HG02938 (cell line): Measurements from ENCODE around the gene SEC61A1.

Source experiments
- ATAC-seq: cut with Tn5 transposase; IDR thresholded peaks from one replicate; pipeline ENCODE4 v1.9.1; 2021; ENCODE audit warnings: mild to moderate bottlenecking, moderate library complexity; ENCODE audit not compliant: unreplicated experiment

The SEC61A1 gene

GRCh38 chr3:128076483-128077201, 24.4 kb downstream of the SEC61A1 start:
- no peak for ATAC-seq

- ATAC-seq = no peak
These were observed 25.0 kb downstream of the SEC61A1 start for GRCh38 chr3:128077202-128077624.

- no peak for ATAC-seq
These were observed 25.4 kb downstream of the SEC61A1 start for GRCh38 chr3:128077665-128078064.

- ATAC-seq = no peak
These were observed 26.1 kb downstream of the SEC61A1 start for GRCh38 chr3:128078322-128078721.

DNA sequence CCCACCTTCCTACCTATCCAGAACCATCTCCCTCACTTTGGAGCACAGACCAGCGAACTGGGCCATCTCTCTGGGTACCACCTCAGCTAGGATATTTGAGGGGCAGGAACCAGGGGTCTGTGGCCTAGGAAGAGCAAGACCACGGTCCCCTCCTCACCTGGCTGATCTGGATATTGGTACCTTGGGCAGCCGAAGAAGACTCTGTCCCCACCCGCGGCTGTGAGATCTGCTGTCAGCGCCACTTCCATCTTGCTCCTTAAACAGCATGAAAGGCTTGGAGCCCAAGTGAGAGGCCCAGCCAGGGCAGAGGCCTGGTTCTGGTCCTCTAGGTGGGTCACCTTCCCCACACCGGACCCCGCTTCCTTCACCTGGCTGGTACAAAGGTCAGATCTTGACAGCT, 26.6 kb downstream of the SEC61A1 start:
- no peak for ATAC-seq

- no peak for ATAC-seq
These were observed 27.6 kb downstream of the SEC61A1 start for GRCh38 chr3:128079823-128080222.

DNA sequence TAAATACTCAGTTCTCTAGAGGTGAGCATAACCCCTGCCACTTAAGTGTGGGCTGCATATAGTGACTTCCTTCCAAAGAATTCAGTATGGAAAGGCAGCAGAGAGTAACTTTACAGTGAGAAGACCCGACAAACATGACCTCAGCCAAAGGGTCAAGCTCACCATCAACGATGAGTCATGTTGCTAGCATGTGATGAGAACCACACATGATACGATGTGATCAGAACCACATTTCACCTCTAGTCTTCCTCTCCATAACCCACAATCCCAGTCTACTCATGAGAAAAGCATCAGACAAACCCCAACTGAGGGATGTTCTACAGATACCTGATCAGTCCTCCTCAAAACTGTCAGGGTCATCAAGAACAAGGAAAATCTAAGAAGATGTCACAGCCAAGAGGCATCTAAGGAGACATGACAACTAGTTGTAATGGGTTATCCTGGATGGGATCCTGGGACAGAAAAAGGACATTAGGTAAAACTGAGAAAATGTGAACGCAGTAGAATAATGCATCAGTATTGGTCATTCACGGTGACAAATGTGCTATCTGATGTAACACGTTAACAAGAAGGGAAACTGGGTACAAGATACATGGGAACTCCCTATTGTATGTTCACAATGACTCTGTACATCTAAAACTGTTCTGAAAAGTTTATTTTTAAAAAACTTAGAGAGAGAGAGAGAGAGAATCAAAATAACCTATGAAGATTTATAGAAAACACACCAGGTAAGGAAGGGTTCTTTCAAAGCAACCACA, 28.3 kb downstream of the SEC61A1 start:
- ATAC-seq = no peak

DNA sequence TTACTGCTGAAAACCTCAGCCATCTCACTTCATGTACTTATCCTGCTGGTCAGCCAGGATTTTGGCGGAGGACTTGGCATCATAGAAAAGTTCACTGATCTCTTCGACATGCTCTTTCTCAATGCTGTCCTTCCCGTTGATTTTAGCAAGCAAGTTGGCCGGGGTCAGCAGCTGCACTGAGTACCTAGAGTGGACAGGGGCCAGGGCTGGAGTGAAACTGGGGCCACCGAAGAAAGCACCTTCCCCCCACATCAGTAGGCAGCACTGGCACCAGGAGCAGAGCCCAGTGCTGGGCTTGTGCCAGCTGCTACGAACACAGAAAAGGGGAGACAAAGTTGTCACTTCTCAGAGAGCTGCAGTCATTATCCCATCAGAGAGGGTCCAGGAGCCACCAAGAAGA, 29.0 kb downstream of the SEC61A1 start:
- ATAC-seq = no peak

GRCh38 chr3:128081846-128082245, 29.6 kb downstream of the SEC61A1 start:
- no peak for ATAC-seq

DNA sequence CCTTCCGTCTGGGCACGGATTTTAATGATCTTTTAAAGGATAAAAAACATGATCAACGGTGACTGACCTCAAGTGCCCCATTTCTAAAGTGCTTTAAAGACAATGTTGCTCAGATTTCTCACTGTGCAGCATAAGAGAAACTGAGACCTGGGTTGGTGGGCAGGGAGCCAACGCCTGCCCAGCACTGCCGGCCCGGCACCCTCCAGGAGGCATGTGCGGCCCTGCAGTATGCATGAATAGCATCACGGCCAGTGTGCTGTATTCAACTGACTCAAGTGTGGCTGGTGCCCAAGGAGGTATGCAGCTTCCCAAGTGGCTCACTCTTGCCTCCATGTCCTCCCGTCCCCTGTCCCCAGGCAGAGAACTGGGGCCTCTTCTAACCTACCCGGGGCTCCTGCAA, 30.3 kb downstream of the SEC61A1 start:
- ATAC-seq = no peak

- no peak for ATAC-seq
These were observed 31.2 kb downstream of the SEC61A1 start for GRCh38 chr3:128083396-128083795.

- ATAC-seq = no peak
These were observed 31.9 kb downstream of the SEC61A1 start for GRCh38 chr3:128083980-128084674.

DNA sequence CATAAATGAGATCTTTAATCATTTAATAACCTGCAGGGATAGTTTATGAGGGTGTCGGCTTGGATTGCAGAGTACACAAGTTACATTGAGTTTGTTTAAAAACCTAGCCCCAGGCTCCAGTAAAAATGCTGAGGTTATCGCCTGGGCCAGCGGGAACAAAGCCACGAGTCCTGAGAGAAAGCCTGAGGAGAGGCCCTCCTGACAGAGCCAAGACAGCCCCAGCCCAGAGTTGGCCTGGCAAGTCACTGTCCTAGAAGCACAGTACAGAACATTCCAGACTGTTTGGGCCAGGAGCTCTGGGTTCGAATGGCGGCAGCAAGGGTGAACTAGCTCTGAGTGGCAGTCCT, 32.4 kb downstream of the SEC61A1 start:
- no peak for ATAC-seq

GRCh38 chr3:128089135-128089534, 36.9 kb downstream of the SEC61A1 start:
- no peak for ATAC-seq

GRCh38 chr3:128091586-128091985, 39.3 kb downstream of the SEC61A1 start:
- no peak for ATAC-seq

- no peak for ATAC-seq
These were observed 42.3 kb downstream of the SEC61A1 start for GRCh38 chr3:128094295-128095151.

GRCh38 chr3:128095222-128095703, 43.0 kb downstream of the SEC61A1 start:
- ATAC-seq = peak; percentile 54

DNA sequence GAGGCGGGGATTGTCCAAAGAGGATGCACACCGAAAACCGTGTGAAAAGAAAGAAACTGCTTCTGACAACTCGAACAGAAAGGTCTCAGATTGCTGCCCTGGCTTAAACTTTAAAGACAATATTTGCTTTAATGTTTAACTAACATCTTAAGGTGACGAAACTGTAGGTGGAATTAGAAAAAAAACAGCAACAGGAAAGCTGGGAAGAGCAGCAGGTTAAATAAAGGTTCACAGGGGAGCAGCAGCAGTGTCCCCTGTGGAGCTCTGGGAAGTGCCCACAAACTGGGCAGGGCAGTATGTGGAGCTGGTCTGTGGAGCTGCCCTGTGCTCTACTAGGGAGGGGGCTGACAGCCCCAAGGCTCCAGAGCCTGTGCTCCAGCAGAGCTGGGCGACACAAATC, 46.0 kb downstream of the SEC61A1 start:
- ATAC-seq = no peak

GRCh38 chr3:128100161-128100560, 47.9 kb downstream of the SEC61A1 start:
- no peak for ATAC-seq

DNA sequence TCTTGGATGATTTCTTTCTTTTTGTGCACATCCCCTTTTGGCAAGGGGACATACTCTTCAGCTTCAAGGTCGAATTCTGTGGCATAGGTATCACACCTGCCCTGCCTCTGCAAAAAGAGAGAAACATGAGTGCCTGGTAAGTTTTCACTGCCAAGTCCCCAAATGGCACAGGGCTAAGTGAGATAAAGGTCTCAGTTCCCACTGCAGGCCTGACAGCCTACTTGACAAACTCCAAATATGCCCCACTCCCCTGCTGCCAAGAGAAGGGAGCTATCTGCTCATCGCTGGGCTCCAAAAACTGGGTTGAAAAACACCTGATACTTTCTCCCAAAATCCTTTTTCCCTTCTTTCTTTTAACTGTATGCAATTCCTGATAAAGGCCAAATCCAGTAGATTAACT, 48.4 kb downstream of the SEC61A1 start:
- no peak for ATAC-seq

- ATAC-seq = no peak
These were observed 51.0 kb downstream of the SEC61A1 start for GRCh38 chr3:128103136-128103676.
